ENCODE measurements around the gene ZDHHC7. TPM values are rescaled to one million over a fixed set of nuclear protein-coding genes. Genes with fewer than 3 reads are reported as not detected.
A peak's percentile ranks its signal among the peaks of the same experiment; 100 is the strongest.

ZDHHC7 gene
- total RNA-seq, 1 donor from 2014 or later = 53.4 TPM

DNA sequence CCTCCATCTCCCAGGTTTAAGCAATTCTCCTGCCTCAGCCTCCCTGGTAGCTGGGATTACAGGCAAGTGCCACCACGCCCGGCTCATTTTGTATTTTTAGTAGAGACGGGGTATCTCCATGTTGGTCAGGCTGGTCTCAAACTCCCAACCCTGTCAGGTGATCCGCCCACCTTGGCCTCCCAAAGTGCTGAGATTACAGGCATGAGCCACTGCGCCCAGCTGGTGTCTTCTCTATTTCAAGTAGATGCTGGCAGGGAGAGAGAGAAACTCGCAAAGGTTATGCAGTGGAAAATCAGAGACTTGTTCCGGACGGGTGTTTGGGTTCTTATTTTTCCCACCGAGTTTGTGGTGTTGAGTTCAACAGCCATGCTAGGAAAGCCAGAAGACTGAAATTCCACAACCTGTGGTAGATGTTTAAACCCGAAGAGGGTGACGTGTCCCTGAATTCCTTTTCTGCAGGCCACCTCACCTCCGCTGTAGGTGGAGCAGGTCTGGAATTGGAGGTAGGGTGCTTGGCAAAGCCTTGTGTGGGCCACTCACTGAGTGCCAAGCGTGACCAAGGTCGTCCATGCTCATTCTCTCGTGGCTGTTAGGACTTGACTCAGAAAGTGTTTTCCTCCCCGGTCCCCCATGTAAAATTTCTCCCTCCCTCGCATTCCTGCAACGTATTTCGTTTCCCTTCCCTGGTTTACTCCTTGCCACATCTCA lies 7.3 kb upstream of the ZDHHC7 start:
- DNase-seq (ENCODE audit: low read depth) = peak; percentile 83
- TF ChIP-seq, protein P1, sequence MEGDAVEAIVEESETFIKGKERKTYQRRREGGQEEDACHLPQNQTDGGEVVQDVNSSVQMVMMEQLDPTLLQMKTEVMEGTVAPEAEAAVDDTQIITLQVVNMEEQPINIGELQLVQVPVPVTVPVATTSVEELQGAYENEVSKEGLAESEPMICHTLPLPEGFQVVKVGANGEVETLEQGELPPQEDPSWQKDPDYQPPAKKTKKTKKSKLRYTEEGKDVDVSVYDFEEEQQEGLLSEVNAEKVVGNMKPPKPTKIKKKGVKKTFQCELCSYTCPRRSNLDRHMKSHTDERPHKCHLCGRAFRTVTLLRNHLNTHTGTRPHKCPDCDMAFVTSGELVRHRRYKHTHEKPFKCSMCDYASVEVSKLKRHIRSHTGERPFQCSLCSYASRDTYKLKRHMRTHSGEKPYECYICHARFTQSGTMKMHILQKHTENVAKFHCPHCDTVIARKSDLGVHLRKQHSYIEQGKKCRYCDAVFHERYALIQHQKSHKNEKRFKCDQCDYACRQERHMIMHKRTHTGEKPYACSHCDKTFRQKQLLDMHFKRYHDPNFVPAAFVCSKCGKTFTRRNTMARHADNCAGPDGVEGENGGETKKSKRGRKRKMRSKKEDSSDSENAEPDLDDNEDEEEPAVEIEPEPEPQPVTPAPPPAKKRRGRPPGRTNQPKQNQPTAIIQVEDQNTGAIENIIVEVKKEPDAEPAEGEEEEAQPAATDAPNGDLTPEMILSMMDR (IDR thresholded peaks at IDR 0.05; ENCODE audit: insufficient read depth, low read length, poor library complexity, severe bottlenecking) = no peak
- no peak overlapping the region for H3K4me3 ChIP-seq (ENCODE audit: low read depth, low read length)
- H3K27me3 ChIP-seq (ENCODE audit: control insufficient read depth, insufficient read depth, low read length) = no peaks in the 10 kb centered on the region
- no peaks in the 10 kb centered on the region for H3K36me3 ChIP-seq (ENCODE audit: control insufficient read depth, insufficient read depth, low read length)

DNA sequence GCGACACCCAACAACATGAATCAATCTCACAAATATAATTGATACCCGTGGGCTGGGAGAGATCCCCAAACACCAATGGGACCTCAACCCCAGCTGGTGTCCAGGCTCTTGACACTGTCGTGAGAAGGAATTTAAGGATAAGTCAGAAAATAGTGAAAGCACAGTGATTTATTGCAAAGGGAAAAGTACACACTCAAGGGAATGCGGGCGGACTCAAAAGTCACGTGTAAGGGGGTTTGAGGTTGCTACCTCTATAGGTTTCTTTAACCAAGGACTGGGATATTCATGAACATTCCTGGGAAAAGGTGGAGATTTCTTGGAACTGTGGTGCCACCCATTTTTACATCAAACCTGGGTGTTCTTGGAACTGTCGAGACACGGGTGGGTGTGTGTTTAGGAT lies 6.3 kb upstream of the ZDHHC7 start:
- DNase-seq (ENCODE audit: low read depth) = no peak
- Histone ChIP-seq H3K4me3 (ENCODE audit: low read depth, low read length) (no peak overlapping the region), H3K36me3 (ENCODE audit: control insufficient read depth, insufficient read depth, low read length) (no peaks in the 10 kb centered on the region), H3K27me3 (ENCODE audit: control insufficient read depth, insufficient read depth, low read length) (no peaks in the 10 kb centered on the region)
- TF ChIP-seq, protein P1 (IDR thresholded peaks at IDR 0.05; ENCODE audit: insufficient read depth, low read length, poor library complexity, severe bottlenecking) = no peak

DNA sequence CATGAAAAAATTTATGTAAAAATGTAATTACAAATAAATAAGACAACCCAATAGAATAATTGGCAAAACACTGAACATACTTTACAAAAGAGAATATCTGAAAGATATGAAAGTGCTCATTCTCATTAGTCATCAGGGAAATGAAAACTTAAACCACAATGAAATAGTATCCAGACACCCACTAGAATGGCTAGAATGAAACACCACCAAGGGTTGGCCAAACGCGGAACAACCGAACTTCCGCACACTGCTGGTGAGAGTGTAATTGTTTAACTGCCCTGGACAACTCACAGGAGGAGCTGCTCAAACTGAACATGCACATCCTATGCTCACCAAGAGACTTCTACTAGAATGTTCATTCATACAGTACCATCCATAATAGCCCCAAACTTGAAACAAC lies 5.8 kb upstream of the ZDHHC7 start:
- Histone ChIP-seq H3K36me3 (ENCODE audit: control insufficient read depth, insufficient read depth, low read length) (no peaks in the 10 kb centered on the region), H3K4me3 (ENCODE audit: low read depth, low read length) (no peak overlapping the region), H3K27me3 (ENCODE audit: control insufficient read depth, insufficient read depth, low read length) (no peaks in the 10 kb centered on the region)
- no peak for DNase-seq (ENCODE audit: low read depth)
- TF ChIP-seq, protein P1 (IDR thresholded peaks at IDR 0.05; ENCODE audit: insufficient read depth, low read length, poor library complexity, severe bottlenecking) = no peak

DNA sequence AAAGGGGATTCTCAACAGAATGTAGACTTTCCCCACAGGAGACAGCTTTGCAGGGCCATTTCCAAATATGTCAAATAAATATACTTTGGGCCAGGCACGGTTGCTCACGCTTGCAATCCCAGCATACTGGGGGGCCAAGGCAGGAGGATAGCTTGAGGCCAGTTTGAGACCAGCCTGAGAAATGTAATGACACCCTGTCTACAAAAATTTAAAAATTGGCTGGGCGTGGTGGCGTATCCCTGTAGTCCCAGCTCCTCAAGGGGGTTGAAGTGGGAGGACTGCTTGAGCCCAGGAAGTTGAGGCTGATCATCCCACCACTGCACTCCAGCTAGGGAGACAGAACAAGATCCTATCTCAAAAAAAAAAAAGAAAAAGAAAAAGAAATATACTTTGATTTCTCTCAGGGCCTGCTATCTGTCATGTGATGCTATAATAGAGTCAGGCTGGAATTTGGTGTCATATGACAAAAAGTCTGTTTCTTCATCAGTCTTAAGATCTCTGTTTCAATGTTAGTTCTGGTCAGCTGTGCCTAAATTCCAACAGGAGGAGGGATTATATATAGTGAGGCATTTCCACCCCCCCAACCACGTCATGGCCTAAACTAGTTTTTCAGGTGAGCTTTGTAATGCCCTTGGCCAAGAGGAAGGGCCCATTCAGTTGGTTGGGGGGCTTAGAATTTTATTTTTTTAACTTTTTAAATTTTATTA lies 4.3 kb upstream of the ZDHHC7 start:
- DNase-seq (ENCODE audit: low read depth) = no peak
- Histone ChIP-seq H3K4me3 (ENCODE audit: low read depth, low read length) (no peak overlapping the region), H3K36me3 (ENCODE audit: control insufficient read depth, insufficient read depth, low read length) (no peaks in the 10 kb centered on the region), H3K27me3 (ENCODE audit: control insufficient read depth, insufficient read depth, low read length) (no peaks in the 10 kb centered on the region)
- TF ChIP-seq, protein P1 (IDR thresholded peaks at IDR 0.05; ENCODE audit: insufficient read depth, low read length, poor library complexity, severe bottlenecking) = no peak

DNA sequence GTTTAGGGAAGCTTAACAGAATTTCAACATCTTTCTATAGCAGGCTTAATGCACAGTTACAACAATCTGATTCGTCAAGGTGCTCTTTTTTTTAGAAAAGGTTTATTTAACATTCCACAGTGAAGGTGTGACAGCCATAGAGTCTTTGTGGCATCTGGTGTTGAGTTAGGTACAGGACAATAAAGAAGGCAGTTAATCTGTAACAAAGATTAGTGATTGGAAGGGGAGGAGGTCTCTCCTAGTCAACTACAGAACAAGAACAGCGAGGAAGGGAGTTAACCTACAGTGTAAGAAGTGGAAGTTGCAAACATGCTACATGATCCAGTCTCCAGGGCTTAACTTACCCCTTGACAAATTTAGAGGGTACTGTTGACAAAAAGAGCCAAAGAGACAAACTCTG lies 3.0 kb upstream of the ZDHHC7 start:
- H3K36me3 ChIP-seq (ENCODE audit: control insufficient read depth, insufficient read depth, low read length) = no peaks in the 10 kb centered on the region
- no peak overlapping the region for H3K4me3 ChIP-seq (ENCODE audit: low read depth, low read length)
- H3K27me3 ChIP-seq (ENCODE audit: control insufficient read depth, insufficient read depth, low read length) = no peaks in the 10 kb centered on the region
- TF ChIP-seq, protein P1 (IDR thresholded peaks at IDR 0.05; ENCODE audit: insufficient read depth, low read length, poor library complexity, severe bottlenecking) = no peak
- DNase-seq (ENCODE audit: low read depth) = no peak

Data from kidney epithelial cell (primary cell).